ENCODE data around the gene FBXL7.

Gene FBXL7

GRCh38 chr5:15807248-15807647 lies 307.3 kb downstream of the FBXL7 start:
- TF ChIP-seq CTCF (IDR thresholded peaks at IDR 0.05; ENCODE audit: extremely low read depth, missing control alignments) = no peak

GRCh38 chr5:15807871-15808270 lies 307.9 kb downstream of the FBXL7 start:
- DNase-seq (ENCODE audit: low spot score) = no peak
- TF ChIP-seq CTCF (IDR thresholded peaks at IDR 0.05; ENCODE audit: extremely low read depth, missing control alignments) = no peak

More at GRCh38 chr5:15807248-15807647, 307.3 kb downstream of the FBXL7 start:
- no peak for DNase-seq (ENCODE audit: low spot score)

GRCh38 chr5:15808577-15808976 lies 308.6 kb downstream of the FBXL7 start:
- no peak for TF ChIP-seq CTCF (IDR thresholded peaks at IDR 0.05; ENCODE audit: extremely low read depth, missing control alignments)
- no peak for DNase-seq (ENCODE audit: low spot score)

GRCh38 chr5:15819617-15820016 lies 319.6 kb downstream of the FBXL7 start:
- DNase-seq (ENCODE audit: low spot score) = no peak
- TF ChIP-seq CTCF (IDR thresholded peaks at IDR 0.05; ENCODE audit: extremely low read depth, missing control alignments) = no peak

- DNase-seq (ENCODE audit: low spot score) = no peak
- TF ChIP-seq CTCF (IDR thresholded peaks at IDR 0.05; ENCODE audit: extremely low read depth, missing control alignments) = no peak
These were observed 321.5 kb downstream of the FBXL7 start for GRCh38 chr5:15821506-15821905.

- TF ChIP-seq CTCF (IDR thresholded peaks at IDR 0.05; ENCODE audit: extremely low read depth, missing control alignments) = no peak
- no peak for DNase-seq (ENCODE audit: low spot score)
These were observed 323.4 kb downstream of the FBXL7 start for GRCh38 chr5:15823398-15823797.

GRCh38 chr5:15827741-15828140 lies 327.8 kb downstream of the FBXL7 start:
- no peak for TF ChIP-seq CTCF (IDR thresholded peaks at IDR 0.05; ENCODE audit: extremely low read depth, missing control alignments)
- no peak for DNase-seq (ENCODE audit: low spot score)
